HuH-7 (cell line): Measurements from ENCODE around the gene CNTN5.

Source experiments
- DNase-seq: peaks from one replicate; pipeline ENCODE4 v3.0.0; 2011; ENCODE audit warnings: low spot score

The CNTN5 gene

DNA sequence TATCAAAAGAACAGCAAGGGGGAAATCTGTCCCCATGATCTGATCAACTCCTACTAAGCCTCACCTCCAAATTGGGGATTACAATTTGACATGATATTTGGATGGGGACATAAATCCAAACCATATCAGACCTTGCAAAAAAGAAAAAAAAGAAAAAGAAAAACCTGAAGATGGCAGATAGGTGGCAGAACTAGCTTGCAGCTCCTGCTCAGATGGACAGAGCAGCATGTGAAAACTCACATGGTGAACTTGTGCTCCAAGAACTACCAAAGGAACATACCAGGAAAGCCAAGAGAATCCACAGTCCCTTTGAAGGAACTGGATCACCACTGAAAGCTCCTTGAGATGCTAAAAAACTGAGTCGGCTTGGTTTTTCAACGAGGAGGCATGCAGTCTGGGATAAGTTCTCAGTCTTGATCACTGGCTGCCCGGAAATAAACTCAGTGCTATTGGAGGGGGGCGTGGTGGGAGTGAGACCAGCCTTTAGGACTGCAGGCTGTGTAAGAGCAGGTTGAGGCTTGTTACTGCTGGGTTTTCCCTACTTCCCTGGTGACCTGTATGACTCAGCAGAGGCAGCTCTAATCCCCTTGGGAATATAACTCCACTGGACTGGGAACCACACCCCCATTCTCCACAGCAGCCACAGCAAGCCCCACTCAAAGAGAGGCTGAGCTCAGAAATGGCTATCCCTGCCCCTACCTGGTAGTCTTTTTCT, 1308.0 kb downstream of the CNTN5 start:
- no peak for DNase-seq

GRCh38 chr11:100329352-100329751, 1308.6 kb downstream of the CNTN5 start:
- DNase-seq: no peak

DNA sequence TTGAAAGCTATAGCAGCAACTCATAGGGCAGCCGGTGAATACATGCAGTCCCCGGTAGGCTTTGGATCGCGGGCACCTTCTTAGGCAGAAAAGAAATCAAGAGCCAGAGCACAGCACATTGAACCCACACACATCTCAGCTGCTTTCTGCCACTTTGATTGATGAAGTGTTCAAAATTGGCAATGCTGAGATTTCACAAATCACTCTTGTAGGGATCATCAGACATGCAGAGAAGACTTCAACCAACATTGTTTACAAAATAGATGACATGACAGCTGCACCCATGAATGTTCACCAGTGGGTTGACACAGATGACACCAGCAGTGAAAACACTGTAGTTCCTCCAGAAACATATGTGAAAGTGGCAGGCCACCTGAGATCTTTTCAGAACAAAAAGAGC, 1316.1 kb downstream of the CNTN5 start:
- no peak for DNase-seq

GRCh38 chr11:100338144-100338840, 1317.5 kb downstream of the CNTN5 start:
- no peak for DNase-seq

- no peak for DNase-seq
Measured at GRCh38 chr11:100340466-100341319, 1319.9 kb downstream of the CNTN5 start.

DNA sequence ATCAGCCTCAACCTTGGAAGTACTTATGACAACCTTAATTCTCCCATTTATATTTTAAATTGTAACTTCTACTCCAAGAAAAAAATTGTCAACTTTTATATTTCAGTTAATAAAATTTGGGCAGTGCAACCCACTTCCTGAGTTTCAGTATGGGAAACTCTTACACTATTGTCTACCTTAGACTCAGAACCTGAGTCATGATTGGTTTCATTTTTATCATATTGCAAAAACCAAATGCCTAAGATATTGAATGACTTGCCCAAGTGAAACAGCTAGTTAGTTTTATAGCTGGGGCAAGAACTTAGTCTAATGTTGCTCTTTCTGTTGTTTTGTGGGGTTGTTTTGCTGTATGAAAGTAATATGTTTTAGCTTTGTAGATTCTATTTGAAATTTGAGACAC, 1332.3 kb downstream of the CNTN5 start:
- no peak for DNase-seq

- DNase-seq: no peak
Measured at GRCh38 chr11:100354736-100355135, 1334.0 kb downstream of the CNTN5 start.

DNA sequence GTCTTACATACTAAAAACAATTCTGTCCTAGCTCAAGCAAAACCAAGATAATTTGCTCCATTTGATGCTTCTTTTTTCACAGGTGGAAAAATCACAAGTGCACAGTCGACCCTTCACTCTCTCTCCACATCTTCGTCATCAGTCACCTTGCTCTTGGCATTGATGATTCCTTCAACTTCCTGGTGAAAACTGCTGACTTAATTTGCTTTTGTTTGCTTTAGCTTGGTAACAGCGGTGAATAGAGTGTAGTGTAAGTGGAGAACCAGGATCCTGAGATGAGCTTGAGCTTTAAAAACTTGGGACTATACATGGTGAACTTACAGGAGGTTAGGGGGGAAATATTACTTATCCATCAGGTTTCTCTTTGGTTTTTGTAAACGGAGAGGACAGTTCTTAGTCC, 1335.3 kb downstream of the CNTN5 start:
- no peak for DNase-seq

DNA sequence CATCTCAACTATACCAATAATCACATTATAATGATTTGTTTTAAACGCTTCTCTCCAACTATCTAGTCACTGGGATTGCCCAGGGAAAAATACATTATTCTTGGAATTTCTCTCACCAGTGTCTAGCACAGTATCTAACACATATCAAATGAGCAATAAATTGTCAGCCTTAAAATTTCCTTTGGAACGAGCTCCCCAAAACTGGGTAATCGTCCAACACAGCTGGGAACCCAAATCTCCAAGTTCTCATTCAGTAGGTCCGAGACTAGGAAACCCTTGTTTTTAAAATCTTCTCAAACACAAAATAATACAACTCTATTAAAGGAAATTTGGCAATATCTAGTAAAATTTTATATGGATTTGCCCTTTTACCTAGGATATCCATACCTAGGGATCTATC, 1338.5 kb downstream of the CNTN5 start:
- no peak for DNase-seq

DNA sequence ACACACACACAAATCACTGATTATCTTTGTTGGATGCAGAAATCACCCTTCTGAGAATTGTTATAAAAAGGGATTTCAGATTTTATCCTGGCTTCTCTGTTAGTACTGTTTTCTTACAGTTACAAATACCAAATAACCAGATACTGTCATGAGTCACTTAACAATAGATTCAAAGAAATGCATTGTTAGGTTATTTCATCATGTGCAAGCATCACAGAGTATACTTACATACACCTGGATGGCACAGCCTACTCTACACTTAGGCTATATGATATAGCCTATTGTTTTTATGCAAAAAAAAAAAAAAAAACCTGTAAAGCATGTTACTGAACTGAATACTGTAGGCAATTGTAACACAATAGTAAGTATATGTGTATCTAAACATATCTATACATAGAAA, 1347.1 kb downstream of the CNTN5 start:
- no peak for DNase-seq

DNA sequence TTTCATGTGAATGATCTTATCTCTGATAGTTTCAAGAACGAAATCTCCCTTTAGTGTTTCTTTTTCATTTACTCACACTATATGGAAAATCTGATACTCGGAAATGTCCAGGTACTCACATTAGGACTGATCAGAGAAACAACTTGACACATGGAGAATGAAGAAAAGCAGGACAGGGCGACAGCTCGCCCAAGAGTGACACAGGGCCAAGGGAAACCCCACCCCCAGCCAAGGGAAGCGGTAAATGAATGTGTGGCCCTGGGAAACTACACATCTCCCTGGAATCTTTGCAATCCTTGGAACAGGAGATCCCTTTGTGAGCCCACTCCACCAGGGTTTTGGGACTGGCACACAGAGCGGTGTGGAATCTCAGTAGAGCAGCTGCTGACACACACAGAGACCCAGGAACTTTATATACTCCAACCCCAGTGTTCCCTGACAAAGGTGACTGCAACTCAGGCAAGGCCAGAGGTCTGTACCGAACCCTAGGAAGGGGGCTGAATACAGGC, 1362.7 kb downstream of the CNTN5 start:
- no peak for DNase-seq

GRCh38 chr11:100396266-100396665, 1375.5 kb downstream of the CNTN5 start:
- no peak for DNase-seq

DNA sequence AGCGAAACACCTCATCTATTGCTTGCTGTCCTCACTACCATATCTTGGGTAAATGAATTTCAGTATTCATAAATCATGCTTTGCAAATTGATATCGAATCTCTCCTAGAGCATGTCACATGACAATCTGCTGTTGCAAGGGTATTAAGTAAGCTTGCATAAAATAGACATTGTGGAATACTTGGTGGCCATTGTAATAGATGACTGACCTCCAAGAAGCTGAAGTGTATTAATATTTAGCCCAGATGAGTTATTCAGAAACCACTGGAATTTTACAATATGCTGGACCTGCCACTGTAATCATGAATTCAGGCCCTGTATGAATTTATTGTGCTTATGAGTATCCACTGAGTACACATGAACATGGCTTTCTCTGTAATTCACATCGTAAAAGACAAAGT, 1376.7 kb downstream of the CNTN5 start:
- DNase-seq: no peak

DNA sequence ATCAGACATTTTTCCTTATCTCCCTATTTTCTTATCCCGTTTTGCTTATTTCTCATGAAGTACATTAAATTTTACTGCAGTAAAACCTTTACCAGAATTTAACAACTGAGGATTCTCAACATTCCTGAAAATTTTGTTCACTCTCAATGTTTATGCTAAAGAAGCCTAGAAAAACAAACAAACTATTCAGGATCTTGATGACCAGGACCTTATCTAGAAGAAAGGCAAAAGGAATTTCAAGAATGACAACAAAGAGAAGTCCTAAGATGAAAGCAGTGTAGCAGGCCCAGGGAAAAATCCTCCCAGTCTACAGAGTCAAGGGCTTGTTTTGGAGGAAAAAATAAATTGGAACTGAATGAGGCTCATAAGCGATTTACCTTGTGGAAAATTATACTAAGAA, 1383.1 kb downstream of the CNTN5 start:
- no peak for DNase-seq

- DNase-seq: no peak
Measured at GRCh38 chr11:100404907-100405306, 1384.2 kb downstream of the CNTN5 start.
